ENCODE results near the gene S100A5. TPM values are rescaled to one million over a fixed set of nuclear protein-coding genes. Genes with fewer than 3 reads are reported as not detected.
"Not testable (repeated sequence)": the region's sequence is repeated elsewhere in the genome, so short reads cannot be mapped to it uniquely, and the experiment has no call there.

The S100A5 gene
- total RNA-seq, 1 donor from 2014 or later, result not detected

DNA sequence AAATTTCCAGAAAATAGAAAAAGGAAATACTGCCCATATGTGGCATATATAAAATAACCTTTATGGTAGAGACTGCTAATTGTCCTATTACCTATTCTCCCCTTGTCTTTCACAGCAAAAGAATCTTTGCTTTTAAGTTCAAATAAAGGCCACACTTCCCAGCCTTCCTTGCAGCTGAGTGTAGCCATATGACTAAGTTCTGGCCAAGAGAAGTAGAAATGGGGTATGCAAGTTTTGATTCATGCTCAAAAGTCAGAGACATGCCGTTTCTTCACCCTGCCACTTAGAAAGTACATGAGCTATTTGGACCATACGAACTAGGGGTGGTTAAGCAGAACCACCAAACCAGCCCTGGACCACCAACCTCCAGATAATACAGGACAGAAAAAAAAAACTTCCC lies 43.2 kb upstream of the S100A5 start:
- Mint-ChIP-seq H3K36me3 (ENCODE audit: low read depth) (no peaks in the 10 kb centered on the region), H3K9me3 (no peaks in the 10 kb centered on the region), H3K27me3 (ENCODE audit: low read depth) (no peaks in the 10 kb centered on the region), H3K4me1 (peaks cover 39% of the 10 kb centered on the region), H3K4me3 (no peak overlapping the region), H3K27ac (ENCODE audit: unreplicated experiment) (no peak overlapping the region)
- TF ChIP-seq, protein P1, sequence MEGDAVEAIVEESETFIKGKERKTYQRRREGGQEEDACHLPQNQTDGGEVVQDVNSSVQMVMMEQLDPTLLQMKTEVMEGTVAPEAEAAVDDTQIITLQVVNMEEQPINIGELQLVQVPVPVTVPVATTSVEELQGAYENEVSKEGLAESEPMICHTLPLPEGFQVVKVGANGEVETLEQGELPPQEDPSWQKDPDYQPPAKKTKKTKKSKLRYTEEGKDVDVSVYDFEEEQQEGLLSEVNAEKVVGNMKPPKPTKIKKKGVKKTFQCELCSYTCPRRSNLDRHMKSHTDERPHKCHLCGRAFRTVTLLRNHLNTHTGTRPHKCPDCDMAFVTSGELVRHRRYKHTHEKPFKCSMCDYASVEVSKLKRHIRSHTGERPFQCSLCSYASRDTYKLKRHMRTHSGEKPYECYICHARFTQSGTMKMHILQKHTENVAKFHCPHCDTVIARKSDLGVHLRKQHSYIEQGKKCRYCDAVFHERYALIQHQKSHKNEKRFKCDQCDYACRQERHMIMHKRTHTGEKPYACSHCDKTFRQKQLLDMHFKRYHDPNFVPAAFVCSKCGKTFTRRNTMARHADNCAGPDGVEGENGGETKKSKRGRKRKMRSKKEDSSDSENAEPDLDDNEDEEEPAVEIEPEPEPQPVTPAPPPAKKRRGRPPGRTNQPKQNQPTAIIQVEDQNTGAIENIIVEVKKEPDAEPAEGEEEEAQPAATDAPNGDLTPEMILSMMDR (conservative IDR thresholded peaks at IDR 0.05), result no peak
- DNase-seq (ENCODE audit: low read depth, low spot score), result no peak

GRCh38 chr1:153583514-153583913 lies 42.8 kb upstream of the S100A5 start:
- not testable (repeated sequence) for DNase-seq (ENCODE audit: low read depth, low spot score); H3K9me3 Mint-ChIP-seq; H3K36me3 Mint-ChIP-seq (ENCODE audit: low read depth); H3K27me3 Mint-ChIP-seq (ENCODE audit: low read depth); H3K27ac Mint-ChIP-seq (ENCODE audit: unreplicated experiment)
- Mint-ChIP-seq H3K4me1 (peaks cover 39% of the 10 kb centered on the region), H3K4me3 (peak overlapping the region; percentile 38)

DNA sequence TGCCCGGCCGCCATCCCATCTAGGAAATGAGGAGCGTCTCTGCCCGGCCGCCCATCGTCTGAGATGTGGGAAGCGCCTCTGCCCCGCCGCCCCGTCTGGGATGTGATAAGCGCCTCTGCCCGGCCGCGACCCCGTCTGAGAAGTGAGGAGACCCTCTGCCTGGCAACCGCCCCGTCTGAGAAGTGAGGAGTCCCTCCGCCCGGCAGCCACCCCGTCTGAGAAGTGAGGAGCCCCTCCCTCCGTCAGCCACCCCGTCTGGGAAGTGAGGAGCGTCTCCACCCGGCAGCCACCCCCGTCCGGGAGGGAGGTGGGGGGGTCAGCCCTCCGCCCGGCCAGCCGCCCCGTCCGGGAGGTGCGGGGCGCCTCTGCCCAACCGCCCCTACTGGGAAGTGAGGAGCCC lies 42.1 kb upstream of the S100A5 start:
- not testable (repeated sequence) for H3K27me3 Mint-ChIP-seq (ENCODE audit: low read depth); DNase-seq (ENCODE audit: low read depth, low spot score); H3K36me3 Mint-ChIP-seq (ENCODE audit: low read depth); H3K4me3 Mint-ChIP-seq; H3K27ac Mint-ChIP-seq (ENCODE audit: unreplicated experiment); H3K9me3 Mint-ChIP-seq
- peaks cover 40% of the 10 kb centered on the region for H3K4me1 Mint-ChIP-seq

DNA sequence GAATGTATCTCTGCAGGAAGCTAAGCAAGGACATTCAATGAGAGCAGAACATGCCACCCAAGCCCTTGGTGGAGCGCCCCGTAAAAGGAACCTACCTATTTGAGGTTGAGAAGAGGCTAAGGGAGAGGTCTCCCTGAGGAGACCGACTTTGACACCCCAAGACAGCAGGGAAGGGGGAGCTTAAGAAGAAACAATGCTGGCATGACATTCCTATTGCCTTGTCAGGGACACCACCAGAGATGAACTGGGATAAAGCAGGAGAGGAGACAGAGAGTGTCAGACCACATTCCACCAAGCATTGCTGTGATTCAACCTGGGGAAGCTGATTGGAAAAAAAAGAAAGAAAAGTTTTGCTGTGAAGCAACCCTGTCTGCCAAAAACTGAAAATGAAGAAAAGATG lies 38.2 kb upstream of the S100A5 start:
- H3K36me3 Mint-ChIP-seq (ENCODE audit: low read depth), result no peaks in the 10 kb centered on the region
- peaks cover 16% of the 10 kb centered on the region for H3K4me1 Mint-ChIP-seq
- H3K4me3 Mint-ChIP-seq, result no peak overlapping the region
- no peaks in the 10 kb centered on the region for H3K27me3 Mint-ChIP-seq (ENCODE audit: low read depth)
- TF ChIP-seq, protein P1 (conservative IDR thresholded peaks at IDR 0.05), result no peak
- no peak for DNase-seq (ENCODE audit: low read depth, low spot score)
- no peaks in the 10 kb centered on the region for H3K9me3 Mint-ChIP-seq
- no peak overlapping the region for H3K27ac Mint-ChIP-seq (ENCODE audit: unreplicated experiment)

GRCh38 chr1:153578490-153578889 lies 37.8 kb upstream of the S100A5 start:
- no peaks in the 10 kb centered on the region for H3K27me3 Mint-ChIP-seq (ENCODE audit: low read depth)
- H3K9me3 Mint-ChIP-seq, result no peaks in the 10 kb centered on the region
- TF ChIP-seq, protein P1 (conservative IDR thresholded peaks at IDR 0.05), result no peak
- no peaks in the 10 kb centered on the region for H3K36me3 Mint-ChIP-seq (ENCODE audit: low read depth)
- peaks cover 12% of the 10 kb centered on the region for H3K4me1 Mint-ChIP-seq
- DNase-seq (ENCODE audit: low read depth, low spot score), result no peak
- H3K4me3 Mint-ChIP-seq, result no peak overlapping the region
- H3K27ac Mint-ChIP-seq (ENCODE audit: unreplicated experiment), result no peak overlapping the region

DNA sequence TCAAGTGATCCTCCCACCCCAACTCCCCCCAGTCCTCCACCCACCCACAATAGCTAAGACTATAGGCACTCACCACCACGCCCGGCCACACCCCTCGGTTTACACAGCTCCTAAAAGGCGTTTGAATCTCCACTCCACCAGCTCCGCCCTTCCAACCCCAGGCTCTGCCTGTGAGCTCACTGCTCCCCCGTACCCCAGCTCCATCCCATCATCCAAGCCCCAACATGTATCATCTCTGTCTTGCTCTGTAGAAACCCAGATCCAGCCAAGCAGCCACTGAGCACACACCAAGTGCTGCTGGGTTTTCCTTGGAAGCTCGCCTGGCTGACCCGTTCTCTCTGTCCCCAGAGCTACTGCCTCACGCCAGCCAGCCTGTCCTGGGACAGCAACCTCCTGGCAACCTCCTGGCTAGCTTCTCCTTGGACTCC lies 36.9 kb upstream of the S100A5 start:
- TF ChIP-seq, protein P1 (conservative IDR thresholded peaks at IDR 0.05), result no peak
- no peaks in the 10 kb centered on the region for H3K9me3 Mint-ChIP-seq
- no peaks in the 10 kb centered on the region for H3K27me3 Mint-ChIP-seq (ENCODE audit: low read depth)
- no peak overlapping the region for H3K27ac Mint-ChIP-seq (ENCODE audit: unreplicated experiment)
- peaks cover 17% of the 10 kb centered on the region for H3K4me1 Mint-ChIP-seq
- H3K4me3 Mint-ChIP-seq, result no peak overlapping the region
- no peak for DNase-seq (ENCODE audit: low read depth, low spot score)
- H3K36me3 Mint-ChIP-seq (ENCODE audit: low read depth), result no peaks in the 10 kb centered on the region

- Mint-ChIP-seq H3K9me3 (no peaks in the 10 kb centered on the region), H3K27me3 (ENCODE audit: low read depth) (no peaks in the 10 kb centered on the region), H3K27ac (ENCODE audit: unreplicated experiment) (no peak overlapping the region), H3K36me3 (ENCODE audit: low read depth) (no peaks in the 10 kb centered on the region), H3K4me1 (peaks cover 19% of the 10 kb centered on the region), H3K4me3 (no peak overlapping the region)
- no peak for DNase-seq (ENCODE audit: low read depth, low spot score)
- TF ChIP-seq, protein P1 (conservative IDR thresholded peaks at IDR 0.05), result no peak
These were observed 36.4 kb upstream of the S100A5 start for GRCh38 chr1:153577138-153577537.

DNA sequence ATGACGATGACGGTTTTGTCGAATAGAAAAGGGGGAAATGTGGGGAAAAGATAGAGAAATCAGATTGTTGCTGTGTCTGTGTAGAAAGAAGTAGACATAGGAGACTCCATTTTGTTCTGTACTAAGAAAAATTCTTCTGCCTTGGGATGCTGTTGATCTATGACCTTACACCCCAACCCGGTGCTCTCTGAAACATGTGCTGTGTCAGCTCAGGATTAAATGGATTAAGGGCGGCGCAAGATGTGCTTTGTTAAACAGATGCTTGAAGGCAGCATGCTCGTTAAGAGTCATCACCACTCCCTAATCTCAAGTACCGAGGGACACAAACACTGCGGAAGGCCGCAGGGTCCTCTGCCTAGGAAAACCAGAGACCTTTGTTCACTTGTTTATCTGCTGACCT lies 34.8 kb upstream of the S100A5 start:
- peaks cover 26% of the 10 kb centered on the region for H3K4me1 Mint-ChIP-seq
- H3K27ac Mint-ChIP-seq (ENCODE audit: unreplicated experiment); DNase-seq (ENCODE audit: low read depth, low spot score); H3K4me3 Mint-ChIP-seq; H3K9me3 Mint-ChIP-seq; H3K27me3 Mint-ChIP-seq (ENCODE audit: low read depth); H3K36me3 Mint-ChIP-seq (ENCODE audit: low read depth): not testable (repeated sequence)

DNA sequence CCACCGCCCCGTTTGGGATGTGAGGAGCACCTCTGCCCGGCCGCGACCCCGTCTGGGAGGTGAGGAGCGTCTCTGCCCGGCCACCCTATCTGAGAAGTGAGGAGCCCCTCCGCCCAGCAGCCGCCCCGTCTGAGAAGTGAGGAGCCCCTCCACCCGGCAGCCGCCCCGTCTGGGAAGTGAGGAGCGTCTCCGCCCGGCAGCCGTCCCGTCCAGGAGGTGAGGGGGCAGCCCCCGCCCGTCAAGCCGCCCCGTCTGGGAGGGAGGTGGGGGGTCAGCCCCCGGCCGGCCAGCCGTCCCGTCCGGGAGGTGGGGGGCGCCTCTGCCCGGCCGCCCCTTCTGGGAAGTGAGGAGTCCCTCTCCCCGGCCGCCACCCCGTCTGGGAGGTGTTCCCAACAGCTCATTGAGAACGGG lies 34.4 kb upstream of the S100A5 start:
- not testable (repeated sequence) for DNase-seq (ENCODE audit: low read depth, low spot score); H3K9me3 Mint-ChIP-seq; H3K27ac Mint-ChIP-seq (ENCODE audit: unreplicated experiment); H3K36me3 Mint-ChIP-seq (ENCODE audit: low read depth); H3K4me3 Mint-ChIP-seq; H3K27me3 Mint-ChIP-seq (ENCODE audit: low read depth)
- peaks cover 26% of the 10 kb centered on the region for H3K4me1 Mint-ChIP-seq
